HL-60 (cell line): ENCODE data around the gene XRN2.

ENCODE experiments used
- DNase-seq, 2 experiments: peaks; one replicate each; pipeline ENCODE4 v3.0.0-alpha.2; 2010 to 2020; ENCODE audit warnings: low read depth in 1 of 2, low spot score in 1 of 2
- H3K27ac ChIP-seq: fragments of 250-450 bp; sonication (Bioruptor Pico); replicated peaks from 2 replicates; pipeline ENCODE4 v1.5.1; 2020; ENCODE audit warnings: mild to moderate bottlenecking, moderate library complexity
- H3K27me3 ChIP-seq: fragments of 250-450 bp; sonication (Bioruptor Pico); 2 replicates; pipeline ENCODE4 v1.5.1; 2021; ENCODE audit warnings: mild to moderate bottlenecking, moderate library complexity; ENCODE audit not compliant: insufficient read depth, poor library complexity, severe bottlenecking
- H3K4me3 ChIP-seq: replicated peaks from 2 replicates; pipeline ENCODE4 v1.5.1; 2011; ENCODE audit warnings: mild to moderate bottlenecking, control low read depth, low read length; ENCODE audit not compliant: insufficient read depth
- GABPA ChIP-seq: IDR thresholded peaks from 2 replicates; pipeline ENCODE4 v1.6.1; 2012; ENCODE audit warnings: low read depth
- POLR2AphosphoS5 ChIP-seq: IDR thresholded peaks from 2 replicates; pipeline ENCODE4 v1.6.1; 2012; ENCODE audit warnings: low read depth
- SPI1 ChIP-seq: IDR thresholded peaks from 2 replicates; pipeline ENCODE4 v1.6.1; 2012; ENCODE audit warnings: low read depth, mild to moderate bottlenecking, borderline replicate concordance
- TF ChIP-seq, protein P1 (sequence below): IDR thresholded peaks from one replicate; pipeline ENCODE4 v1.5.1; 2011; ENCODE audit warnings: low read length, control low read depth, inconsistent platforms; ENCODE audit not compliant: insufficient read depth
- TF ChIP-seq, protein P2 (sequence below): IDR thresholded peaks from 2 replicates; pipeline ENCODE4 v1.6.1; 2012; ENCODE audit warnings: low read depth; ENCODE audit not compliant: insufficient replicate concordance

XRN2 gene

DNA sequence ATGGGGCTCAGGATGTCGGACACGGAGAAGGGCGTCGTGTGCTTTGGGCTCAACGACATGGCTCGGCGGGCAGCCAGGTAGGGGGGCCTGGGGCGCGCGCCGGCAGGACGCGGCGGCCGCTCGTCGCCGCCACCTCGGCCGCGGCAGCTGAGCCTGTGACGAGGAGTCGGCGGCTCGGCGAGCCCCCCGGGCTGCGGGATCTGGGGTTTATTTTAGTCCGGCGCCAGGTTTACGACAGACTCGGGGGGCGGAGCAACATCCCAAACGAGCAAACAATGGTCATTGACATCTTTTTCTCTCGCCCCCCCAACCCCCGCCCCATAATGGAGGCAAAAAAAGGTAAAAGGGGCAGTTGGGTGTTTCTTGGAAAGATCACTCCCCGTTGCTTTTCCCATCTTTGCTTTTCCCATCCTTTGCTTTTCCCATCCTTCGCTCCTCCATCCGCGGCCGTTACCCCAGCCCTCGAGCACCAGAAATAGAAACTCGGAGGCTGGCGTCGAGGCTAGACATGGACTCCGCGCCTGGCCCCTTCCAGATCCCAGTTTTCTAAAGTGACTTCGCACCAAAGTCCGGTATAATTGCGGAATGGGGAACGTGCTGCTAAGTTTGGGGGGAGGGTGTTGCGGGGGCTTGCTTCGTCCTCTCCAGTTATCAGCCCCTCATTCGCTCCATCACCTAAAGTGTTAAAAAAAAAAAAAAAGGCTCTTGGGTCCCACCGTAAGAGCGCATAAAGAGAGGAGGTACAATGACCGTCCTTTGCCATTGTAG, 94.4 kb downstream of the XRN2 start, which contains the start of gene NKX2-4:
NKX2-4 (minus strand) TSS at position 186 of the 768 bp plus-strand sequence; CDS start at position 59, 127 bp downstream.
- Histone ChIP-seq H3K27me3 (peaks cover 70% of the 10 kb centered on the region), H3K4me3 (no peak within 1 kb of the TSS; the same call in 1 of the 2 replicates), H3K27ac (no peak within 1 kb of the TSS)
- no peak for TF ChIP-seq SPI1
- TF ChIP-seq, protein P1, sequence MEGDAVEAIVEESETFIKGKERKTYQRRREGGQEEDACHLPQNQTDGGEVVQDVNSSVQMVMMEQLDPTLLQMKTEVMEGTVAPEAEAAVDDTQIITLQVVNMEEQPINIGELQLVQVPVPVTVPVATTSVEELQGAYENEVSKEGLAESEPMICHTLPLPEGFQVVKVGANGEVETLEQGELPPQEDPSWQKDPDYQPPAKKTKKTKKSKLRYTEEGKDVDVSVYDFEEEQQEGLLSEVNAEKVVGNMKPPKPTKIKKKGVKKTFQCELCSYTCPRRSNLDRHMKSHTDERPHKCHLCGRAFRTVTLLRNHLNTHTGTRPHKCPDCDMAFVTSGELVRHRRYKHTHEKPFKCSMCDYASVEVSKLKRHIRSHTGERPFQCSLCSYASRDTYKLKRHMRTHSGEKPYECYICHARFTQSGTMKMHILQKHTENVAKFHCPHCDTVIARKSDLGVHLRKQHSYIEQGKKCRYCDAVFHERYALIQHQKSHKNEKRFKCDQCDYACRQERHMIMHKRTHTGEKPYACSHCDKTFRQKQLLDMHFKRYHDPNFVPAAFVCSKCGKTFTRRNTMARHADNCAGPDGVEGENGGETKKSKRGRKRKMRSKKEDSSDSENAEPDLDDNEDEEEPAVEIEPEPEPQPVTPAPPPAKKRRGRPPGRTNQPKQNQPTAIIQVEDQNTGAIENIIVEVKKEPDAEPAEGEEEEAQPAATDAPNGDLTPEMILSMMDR, result no peak
- no peak for TF ChIP-seq GABPA
- TF ChIP-seq, protein P2, sequence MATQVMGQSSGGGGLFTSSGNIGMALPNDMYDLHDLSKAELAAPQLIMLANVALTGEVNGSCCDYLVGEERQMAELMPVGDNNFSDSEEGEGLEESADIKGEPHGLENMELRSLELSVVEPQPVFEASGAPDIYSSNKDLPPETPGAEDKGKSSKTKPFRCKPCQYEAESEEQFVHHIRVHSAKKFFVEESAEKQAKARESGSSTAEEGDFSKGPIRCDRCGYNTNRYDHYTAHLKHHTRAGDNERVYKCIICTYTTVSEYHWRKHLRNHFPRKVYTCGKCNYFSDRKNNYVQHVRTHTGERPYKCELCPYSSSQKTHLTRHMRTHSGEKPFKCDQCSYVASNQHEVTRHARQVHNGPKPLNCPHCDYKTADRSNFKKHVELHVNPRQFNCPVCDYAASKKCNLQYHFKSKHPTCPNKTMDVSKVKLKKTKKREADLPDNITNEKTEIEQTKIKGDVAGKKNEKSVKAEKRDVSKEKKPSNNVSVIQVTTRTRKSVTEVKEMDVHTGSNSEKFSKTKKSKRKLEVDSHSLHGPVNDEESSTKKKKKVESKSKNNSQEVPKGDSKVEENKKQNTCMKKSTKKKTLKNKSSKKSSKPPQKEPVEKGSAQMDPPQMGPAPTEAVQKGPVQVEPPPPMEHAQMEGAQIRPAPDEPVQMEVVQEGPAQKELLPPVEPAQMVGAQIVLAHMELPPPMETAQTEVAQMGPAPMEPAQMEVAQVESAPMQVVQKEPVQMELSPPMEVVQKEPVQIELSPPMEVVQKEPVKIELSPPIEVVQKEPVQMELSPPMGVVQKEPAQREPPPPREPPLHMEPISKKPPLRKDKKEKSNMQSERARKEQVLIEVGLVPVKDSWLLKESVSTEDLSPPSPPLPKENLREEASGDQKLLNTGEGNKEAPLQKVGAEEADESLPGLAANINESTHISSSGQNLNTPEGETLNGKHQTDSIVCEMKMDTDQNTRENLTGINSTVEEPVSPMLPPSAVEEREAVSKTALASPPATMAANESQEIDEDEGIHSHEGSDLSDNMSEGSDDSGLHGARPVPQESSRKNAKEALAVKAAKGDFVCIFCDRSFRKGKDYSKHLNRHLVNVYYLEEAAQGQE, result no peak
- no peak for TF ChIP-seq POLR2AphosphoS5
- DNase-seq, result no peak

DNA sequence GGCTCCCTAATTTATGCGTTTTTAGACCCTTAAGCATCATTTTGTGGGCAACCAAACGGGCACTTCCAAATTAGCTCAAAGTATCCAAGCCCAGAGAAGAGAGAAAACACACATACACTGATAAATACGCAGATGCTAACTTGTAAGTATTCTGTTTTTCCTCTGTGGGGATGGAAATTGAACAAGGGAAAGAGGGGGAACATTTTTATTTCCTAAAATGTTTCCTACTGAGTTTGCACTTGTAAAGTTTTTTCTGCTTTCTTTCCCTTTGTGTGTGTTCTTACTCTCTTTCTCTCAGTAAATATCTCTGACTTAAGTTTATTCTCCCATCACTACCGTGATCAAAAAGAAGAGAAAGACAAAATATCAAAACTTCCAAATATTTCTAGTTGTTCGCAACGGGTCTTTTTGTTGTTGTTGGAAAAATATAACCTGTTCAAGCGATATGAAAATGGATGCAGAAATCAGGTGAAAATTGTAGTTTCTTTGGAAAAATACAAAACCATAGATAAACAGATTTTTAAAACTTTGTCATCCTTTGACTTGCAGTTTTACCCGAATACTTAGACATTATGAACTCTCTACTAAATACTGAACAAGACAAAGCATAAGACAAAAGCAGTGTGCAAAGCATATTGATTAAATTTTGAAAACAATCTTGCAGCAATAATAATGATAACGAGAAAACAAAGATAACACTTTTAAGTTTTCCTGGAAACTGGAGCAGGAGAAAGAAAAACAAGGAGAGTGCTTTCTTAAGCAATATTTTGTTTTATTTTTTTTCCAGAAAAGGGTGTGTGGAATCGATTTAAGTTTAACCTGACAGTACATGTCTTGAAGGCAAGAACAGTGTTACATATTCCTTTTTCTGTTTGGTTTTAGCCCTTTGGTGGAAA, 95.2 kb downstream of the XRN2 start:
- TF ChIP-seq SPI1 (no peak), POLR2AphosphoS5 (no peak), GABPA (no peak)
- TF ChIP-seq, protein P2, result no peak
- TF ChIP-seq, protein P1, result no peak
- Histone ChIP-seq H3K27ac (no peak overlapping the region), H3K4me3 (no peak overlapping the region), H3K27me3 (peaks cover 66% of the 10 kb centered on the region)
- DNase-seq, result no peak

DNA sequence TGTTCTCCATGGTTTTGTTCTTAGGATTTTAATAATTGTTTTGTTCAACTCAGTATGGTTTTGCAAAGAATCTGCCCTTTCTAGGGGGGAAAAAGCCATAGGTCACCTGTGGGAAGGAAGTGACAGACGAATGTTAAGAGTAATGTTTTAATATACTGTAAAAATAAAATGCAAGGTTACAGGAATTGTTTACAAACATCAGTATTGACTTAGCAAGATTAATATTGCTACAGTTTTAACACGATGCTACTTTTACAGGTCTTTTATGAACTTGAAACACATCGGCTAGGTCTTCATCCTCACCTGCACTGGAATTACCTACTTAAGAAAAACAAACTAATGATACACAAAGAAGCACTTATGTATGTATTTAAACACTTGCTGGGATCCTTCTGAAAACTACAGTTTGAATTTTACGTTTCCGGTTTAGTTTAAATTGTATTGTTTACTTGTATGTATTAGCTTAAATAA, 95.9 kb downstream of the XRN2 start:
- TF ChIP-seq, protein P1, result no peak
- TF ChIP-seq SPI1 (no peak), GABPA (no peak), POLR2AphosphoS5 (no peak)
- TF ChIP-seq, protein P2, result no peak
- Histone ChIP-seq H3K4me3 (no peak overlapping the region), H3K27me3 (peaks cover 61% of the 10 kb centered on the region), H3K27ac (no peak overlapping the region)
- DNase-seq, result no peak
